Neural progenitor cell (in vitro differentiated cells): ENCODE measurements around the gene TMCO4. TPM values are rescaled to one million over a fixed set of nuclear protein-coding genes. Genes with fewer than 3 reads are reported as not detected.

ENCODE experiments used
- DNase-seq: peaks from one replicate; pipeline ENCODE4 v3.0.0-alpha.2; 2016; ENCODE audit warnings: low spot score
- H2AFZ ChIP-seq: fragments of 200-600 bp; sonication (generic); replicated peaks from 2 replicates; pipeline ENCODE4 v1.6.1; 2016; ENCODE audit warnings: antibody characterized with exemption
- H3F3A ChIP-seq: fragments of 200-600 bp; sonication (generic); 2 replicates; pipeline ENCODE4 v1.6.1; 2016; ENCODE audit warnings: antibody characterized with exemption, low read depth
- H3K27ac ChIP-seq: fragments of 200-600 bp; sonication (generic); 2 replicates; pipeline ENCODE4 v1.5.1; 2016; ENCODE audit warnings: mild to moderate bottlenecking
- H3K27me3 ChIP-seq: fragments of 200-600 bp; sonication (generic); 2 replicates; pipeline ENCODE4 v1.6.1; 2016; ENCODE audit warnings: mild to moderate bottlenecking, moderate library complexity
- H3K36me3 ChIP-seq: fragments of 200-600 bp; sonication (generic); 2 replicates; pipeline ENCODE4 v1.5.1; 2016
- H3K4me1 ChIP-seq: fragments of 200-600 bp; sonication (generic); 2 replicates; pipeline ENCODE4 v1.6.1; 2016; ENCODE audit warnings: mixed run types
- H3K4me2 ChIP-seq: fragments of 200-600 bp; sonication (generic); 2 replicates; pipeline ENCODE4 v1.6.1; 2016
- H3K4me3 ChIP-seq: fragments of 200-600 bp; sonication (generic); 2 replicates; pipeline ENCODE4 v1.5.1; 2016
- H3K79me2 ChIP-seq: fragments of 200-600 bp; sonication (generic); 2 replicates; pipeline ENCODE4 v1.6.1; 2016; ENCODE audit warnings: low read depth
- H3K9ac ChIP-seq: fragments of 200-600 bp; sonication (generic); 2 replicates; pipeline ENCODE4 v1.6.1; 2016
- H3K9me3 ChIP-seq: fragments of 200-600 bp; sonication (generic); 2 replicates; pipeline ENCODE4 v1.5.1; 2016; ENCODE audit warnings: low read depth
- H4K20me1 ChIP-seq: fragments of 200-600 bp; sonication (generic); 2 replicates; pipeline ENCODE4 v1.6.1; 2016; ENCODE audit warnings: low read depth
- H3K27ac Mint-ChIP-seq: 3 replicates; pipeline ENCODE4 v1.8.0; 2021; ENCODE audit warnings: mixed read lengths
- H3K27me3 Mint-ChIP-seq: 2 replicates; pipeline ENCODE4 v1.8.0; 2022; ENCODE audit warnings: low read depth, mild to moderate bottlenecking, inconsistent platforms, moderate library complexity, mixed read lengths; ENCODE audit not compliant: insufficient read depth
- H3K36me3 Mint-ChIP-seq: 3 replicates; pipeline ENCODE4 v1.8.0; 2021; ENCODE audit warnings: mixed read lengths
- H3K4me1 Mint-ChIP-seq: 3 replicates; pipeline ENCODE4 v1.8.0; 2021; ENCODE audit warnings: mixed read lengths
- H3K4me3 Mint-ChIP-seq: 3 replicates; pipeline ENCODE4 v1.8.0; 2021; ENCODE audit warnings: mild to moderate bottlenecking, moderate library complexity, mixed read lengths
- H3K9me3 Mint-ChIP-seq: 3 replicates; pipeline ENCODE4 v1.8.0; 2020; ENCODE audit warnings: mixed read lengths
- CTCF ChIP-seq: fragments of 200-600 bp; sonication (generic); IDR thresholded peaks from 2 replicates; pipeline ENCODE4 v1.5.1; 2017; ENCODE audit warnings: antibody characterized with exemption, mild to moderate bottlenecking
- EZH2 ChIP-seq: fragments of 200-600 bp; sonication (generic); IDR thresholded peaks from 2 replicates; pipeline ENCODE4 v1.6.1; 2017; ENCODE audit warnings: antibody characterized with exemption, mild to moderate bottlenecking, moderate library complexity
- EZH2phosphoT487 ChIP-seq: fragments of 200-600 bp; sonication (generic); IDR thresholded peaks from 2 replicates; pipeline ENCODE4 v1.6.1; 2017; ENCODE audit warnings: antibody characterized with exemption
- total RNA-seq: library from RNA; depleted of rRNA; stranded (reverse); fragments of >200 nt; gene quantifications from 2 replicates; pipeline ENCODE4 v1.2.3, GENCODE V29; 2015; ENCODE audit warnings: low replicate concordance

The TMCO4 gene
- total RNA-seq, 1 donor from 2014 or later, result 0.30 TPM

GRCh38 chr1:19703280-19703679 is 96.4 kb downstream of the TMCO4 start:
- no peaks in the 10 kb centered on the region for H3K79me2 ChIP-seq
- H3K4me2 ChIP-seq, result no peak overlapping the region
- Mint-ChIP-seq H3K4me3 (no peak overlapping the region), H3K4me1 (peaks cover 17% of the 10 kb centered on the region), H3K36me3 (no peaks in the 10 kb centered on the region), H3K27me3 (peaks cover 3% of the 10 kb centered on the region), H3K27ac (no peak overlapping the region), H3K9me3 (no peaks in the 10 kb centered on the region)
- no peaks in the 10 kb centered on the region for H3K27me3 ChIP-seq
- DNase-seq, result no peak
- H3K9ac ChIP-seq, result no peak overlapping the region
- H3F3A ChIP-seq, result peaks cover 16% of the 10 kb centered on the region
- H3K4me3 ChIP-seq, result no peak overlapping the region
- no peaks in the 10 kb centered on the region for H4K20me1 ChIP-seq
- TF ChIP-seq EZH2phosphoT487 (no peak), CTCF (no peak), EZH2 (no peak)
- no peak overlapping the region for H2AFZ ChIP-seq
- H3K27ac ChIP-seq, result no peak overlapping the region
- H3K36me3 ChIP-seq, result no peaks in the 10 kb centered on the region
- H3K9me3 ChIP-seq, result no peaks in the 10 kb centered on the region
- peaks cover 7% of the 10 kb centered on the region for H3K4me1 ChIP-seq

GRCh38 chr1:19700079-19700777 is 99.5 kb downstream of the TMCO4 start:
- Histone ChIP-seq H3K4me3 (no peak overlapping the region), H3F3A (peaks cover 16% of the 10 kb centered on the region), H3K9me3 (no peaks in the 10 kb centered on the region), H2AFZ (peak overlapping the region; percentile 68), H3K27me3 (no peaks in the 10 kb centered on the region), H3K9ac (no peak overlapping the region), H3K36me3 (no peaks in the 10 kb centered on the region), H3K4me1 (peaks cover 7% of the 10 kb centered on the region), H3K4me2 (no peak overlapping the region), H4K20me1 (no peaks in the 10 kb centered on the region), H3K79me2 (no peaks in the 10 kb centered on the region), H3K27ac (no peak overlapping the region)
- H3K4me3 Mint-ChIP-seq, result no peak overlapping the region
- no peak for DNase-seq
- no peaks in the 10 kb centered on the region for H3K9me3 Mint-ChIP-seq
- no peaks in the 10 kb centered on the region for H3K36me3 Mint-ChIP-seq
- H3K27ac Mint-ChIP-seq, result peak overlapping the region; percentile 55
- TF ChIP-seq EZH2 (no peak), EZH2phosphoT487 (no peak), CTCF (no peak)
- H3K4me1 Mint-ChIP-seq, result peaks cover 10% of the 10 kb centered on the region
- peaks cover 3% of the 10 kb centered on the region for H3K27me3 Mint-ChIP-seq

GRCh38 chr1:19698181-19698580 is 101.5 kb downstream of the TMCO4 start:
- Mint-ChIP-seq H3K4me3 (no peak overlapping the region), H3K27me3 (peaks cover 3% of the 10 kb centered on the region), H3K36me3 (no peaks in the 10 kb centered on the region), H3K4me1 (no peaks in the 10 kb centered on the region), H3K9me3 (no peaks in the 10 kb centered on the region), H3K27ac (no peak overlapping the region)
- H3K4me3 ChIP-seq, result no peak overlapping the region
- H3F3A ChIP-seq, result peaks cover 3% of the 10 kb centered on the region
- no peaks in the 10 kb centered on the region for H3K9me3 ChIP-seq
- no peaks in the 10 kb centered on the region for H3K4me1 ChIP-seq
- H3K79me2 ChIP-seq, result no peaks in the 10 kb centered on the region
- H3K27ac ChIP-seq, result no peak overlapping the region
- H3K4me2 ChIP-seq, result no peak overlapping the region
- H3K27me3 ChIP-seq, result no peaks in the 10 kb centered on the region
- TF ChIP-seq EZH2 (no peak), EZH2phosphoT487 (no peak), CTCF (no peak)
- H3K36me3 ChIP-seq, result no peaks in the 10 kb centered on the region
- H4K20me1 ChIP-seq, result no peaks in the 10 kb centered on the region
- DNase-seq, result no peak
- no peak overlapping the region for H3K9ac ChIP-seq
- no peak overlapping the region for H2AFZ ChIP-seq
